ENCODE data around the gene S100A7A. TPM values are rescaled to one million over a fixed set of nuclear protein-coding genes. Genes with fewer than 3 reads are reported as not detected.
A peak's percentile ranks its signal among the peaks of the same experiment; 100 is the strongest.
"Not testable (repeated sequence)": the region's sequence is repeated elsewhere in the genome, so short reads cannot be mapped to it uniquely, and the experiment has no call there.

S100A7A gene
- total RNA-seq, 1 donor from 2014 or later: not detected

GRCh38 chr1:153403421-153404085 is 12.8 kb upstream of the S100A7A start:
- Mint-ChIP-seq H3K4me1 (ENCODE audit: unreplicated experiment) (no peaks in the 10 kb centered on the region), H3K27ac (ENCODE audit: unreplicated experiment) (no peak overlapping the region), H3K36me3 (ENCODE audit: unreplicated experiment) (no peaks in the 10 kb centered on the region), H3K4me3 (ENCODE audit: unreplicated experiment) (no peak overlapping the region), H3K9me3 (ENCODE audit: unreplicated experiment) (no peaks in the 10 kb centered on the region), H3K27me3 (ENCODE audit: unreplicated experiment) (peaks cover 7% of the 10 kb centered on the region)
- TF ChIP-seq, protein P1, sequence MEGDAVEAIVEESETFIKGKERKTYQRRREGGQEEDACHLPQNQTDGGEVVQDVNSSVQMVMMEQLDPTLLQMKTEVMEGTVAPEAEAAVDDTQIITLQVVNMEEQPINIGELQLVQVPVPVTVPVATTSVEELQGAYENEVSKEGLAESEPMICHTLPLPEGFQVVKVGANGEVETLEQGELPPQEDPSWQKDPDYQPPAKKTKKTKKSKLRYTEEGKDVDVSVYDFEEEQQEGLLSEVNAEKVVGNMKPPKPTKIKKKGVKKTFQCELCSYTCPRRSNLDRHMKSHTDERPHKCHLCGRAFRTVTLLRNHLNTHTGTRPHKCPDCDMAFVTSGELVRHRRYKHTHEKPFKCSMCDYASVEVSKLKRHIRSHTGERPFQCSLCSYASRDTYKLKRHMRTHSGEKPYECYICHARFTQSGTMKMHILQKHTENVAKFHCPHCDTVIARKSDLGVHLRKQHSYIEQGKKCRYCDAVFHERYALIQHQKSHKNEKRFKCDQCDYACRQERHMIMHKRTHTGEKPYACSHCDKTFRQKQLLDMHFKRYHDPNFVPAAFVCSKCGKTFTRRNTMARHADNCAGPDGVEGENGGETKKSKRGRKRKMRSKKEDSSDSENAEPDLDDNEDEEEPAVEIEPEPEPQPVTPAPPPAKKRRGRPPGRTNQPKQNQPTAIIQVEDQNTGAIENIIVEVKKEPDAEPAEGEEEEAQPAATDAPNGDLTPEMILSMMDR (IDR thresholded peaks at IDR 0.05): no peak
- no peak for DNase-seq (ENCODE audit: extremely low spot score, unreplicated experiment)

DNA sequence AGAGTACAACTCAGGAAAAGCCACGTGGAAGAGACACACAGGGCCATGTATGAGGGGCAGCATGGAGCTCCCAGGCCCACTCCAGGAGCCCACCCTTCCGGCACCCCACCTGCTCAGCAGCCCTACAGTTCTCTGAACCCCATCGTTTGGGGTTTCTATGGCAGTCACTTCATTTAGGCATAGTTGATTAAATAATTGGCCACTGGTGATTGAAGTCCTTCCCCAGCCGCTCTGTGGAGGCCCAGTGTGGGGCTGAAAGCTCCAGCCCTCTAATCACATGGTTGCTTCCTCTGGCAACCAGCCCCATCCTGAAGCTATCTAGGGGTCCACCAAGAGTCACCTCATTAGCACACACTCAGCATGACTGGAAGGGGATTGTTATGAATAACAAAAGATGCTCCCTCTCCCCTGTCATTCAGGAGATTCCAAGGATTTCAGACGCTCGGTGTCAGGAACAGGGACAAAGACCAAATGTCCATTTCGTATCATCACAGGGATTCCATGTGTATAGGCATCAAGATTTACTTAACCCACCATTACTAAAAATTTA is 12.2 kb upstream of the S100A7A start:
- H3K9me3 Mint-ChIP-seq (ENCODE audit: unreplicated experiment): no peaks in the 10 kb centered on the region
- TF ChIP-seq, protein P1 (IDR thresholded peaks at IDR 0.05): no peak
- no peaks in the 10 kb centered on the region for H3K36me3 Mint-ChIP-seq (ENCODE audit: unreplicated experiment)
- no peak for DNase-seq (ENCODE audit: extremely low spot score, unreplicated experiment)
- no peak overlapping the region for H3K4me3 Mint-ChIP-seq (ENCODE audit: unreplicated experiment)
- H3K4me1 Mint-ChIP-seq (ENCODE audit: unreplicated experiment): no peaks in the 10 kb centered on the region
- H3K27me3 Mint-ChIP-seq (ENCODE audit: unreplicated experiment): peaks cover 7% of the 10 kb centered on the region
- H3K27ac Mint-ChIP-seq (ENCODE audit: unreplicated experiment): no peak overlapping the region

DNA sequence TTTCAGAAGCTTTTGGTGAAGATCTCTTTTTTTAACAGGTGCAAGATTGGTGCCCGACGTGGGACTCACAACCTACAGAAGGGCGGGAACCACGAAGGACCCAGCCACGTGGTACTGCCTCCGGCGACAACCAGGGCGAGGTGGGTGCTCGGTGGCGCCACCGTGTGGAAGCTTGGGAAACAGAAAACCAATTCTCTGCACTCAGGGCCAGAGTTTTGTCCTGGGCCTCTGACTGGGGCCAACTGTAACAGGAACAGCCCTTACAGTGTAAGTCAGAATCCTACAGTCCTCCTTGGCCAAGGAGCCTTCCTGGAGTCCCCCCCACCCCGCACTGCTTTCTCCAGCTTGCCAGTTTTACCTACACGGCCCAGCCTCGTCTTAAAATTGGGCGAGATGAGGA is 11.6 kb upstream of the S100A7A start:
- TF ChIP-seq, protein P1 (IDR thresholded peaks at IDR 0.05): peak; percentile 34
- Mint-ChIP-seq H3K27ac (ENCODE audit: unreplicated experiment) (no peak overlapping the region), H3K36me3 (ENCODE audit: unreplicated experiment) (no peaks in the 10 kb centered on the region), H3K9me3 (ENCODE audit: unreplicated experiment) (no peaks in the 10 kb centered on the region), H3K27me3 (ENCODE audit: unreplicated experiment) (peaks cover 7% of the 10 kb centered on the region), H3K4me3 (ENCODE audit: unreplicated experiment) (no peak overlapping the region), H3K4me1 (ENCODE audit: unreplicated experiment) (no peaks in the 10 kb centered on the region)
- peak; percentile 83 for DNase-seq (ENCODE audit: extremely low spot score, unreplicated experiment)

- not testable (repeated sequence) for H3K36me3 Mint-ChIP-seq (ENCODE audit: unreplicated experiment); H3K27ac Mint-ChIP-seq (ENCODE audit: unreplicated experiment); H3K9me3 Mint-ChIP-seq (ENCODE audit: unreplicated experiment); H3K4me3 Mint-ChIP-seq (ENCODE audit: unreplicated experiment); H3K4me1 Mint-ChIP-seq (ENCODE audit: unreplicated experiment); H3K27me3 Mint-ChIP-seq (ENCODE audit: unreplicated experiment)
- peak; percentile 65 for DNase-seq (ENCODE audit: extremely low spot score, unreplicated experiment)
Measured at GRCh38 chr1:153405825-153406599, 10.3 kb upstream of the S100A7A start.

GRCh38 chr1:153407274-153407673 is 9.0 kb upstream of the S100A7A start:
- H3K36me3 Mint-ChIP-seq (ENCODE audit: unreplicated experiment); H3K4me3 Mint-ChIP-seq (ENCODE audit: unreplicated experiment); H3K27ac Mint-ChIP-seq (ENCODE audit: unreplicated experiment); H3K4me1 Mint-ChIP-seq (ENCODE audit: unreplicated experiment); H3K27me3 Mint-ChIP-seq (ENCODE audit: unreplicated experiment); H3K9me3 Mint-ChIP-seq (ENCODE audit: unreplicated experiment): not testable (repeated sequence)
- peak; percentile 73 for DNase-seq (ENCODE audit: extremely low spot score, unreplicated experiment)

- not testable (repeated sequence) for H3K36me3 Mint-ChIP-seq (ENCODE audit: unreplicated experiment); H3K27ac Mint-ChIP-seq (ENCODE audit: unreplicated experiment); DNase-seq (ENCODE audit: extremely low spot score, unreplicated experiment); H3K4me3 Mint-ChIP-seq (ENCODE audit: unreplicated experiment); H3K9me3 Mint-ChIP-seq (ENCODE audit: unreplicated experiment); H3K4me1 Mint-ChIP-seq (ENCODE audit: unreplicated experiment); H3K27me3 Mint-ChIP-seq (ENCODE audit: unreplicated experiment)
Measured at GRCh38 chr1:153413961-153414360, 2.4 kb upstream of the S100A7A start.

Measured in osteocyte (in vitro differentiated cells).